Measurements from ENCODE around the gene CDC14B. TPM values are rescaled to one million over a fixed set of nuclear protein-coding genes. Genes with fewer than 3 reads are reported as not detected.

The CDC14B gene
- total RNA-seq, 1 experiment from 2014 or later = 57.1 TPM

GRCh38 chr9:96655198-96655851 lies 35.7 kb upstream of the CDC14B start, which contains the start of gene PRXL2C (continued):
- TF ChIP-seq NR1H2 (CRISPR knock-in tag; IDR thresholded peaks at IDR 0.05) (no peak), TEAD1 (CRISPR knock-in tag; IDR thresholded peaks at IDR 0.05) (no peak), IRF1 (CRISPR knock-in tag; IDR thresholded peaks at IDR 0.05) (no peak), FOXJ3 (CRISPR knock-in tag; IDR thresholded peaks at IDR 0.05; ENCODE audit: borderline replicate concordance) (no peak), FOXP1 (CRISPR knock-in tag; IDR thresholded peaks at IDR 0.05; ENCODE audit: borderline replicate concordance) (no peak), ZNF138 (CRISPR knock-in tag; conservative IDR thresholded peaks at IDR 0.05) (no peak), ZMAT4 (CRISPR knock-in tag; IDR thresholded peaks at IDR 0.05) (no peak), SOX15 (CRISPR knock-in tag; IDR thresholded peaks at IDR 0.05) (no peak), CDX4 (CRISPR knock-in tag; IDR thresholded peaks at IDR 0.05; ENCODE audit: borderline replicate concordance) (no peak), JAZF1 (CRISPR knock-in tag; IDR thresholded peaks at IDR 0.05) (no peak), AR (CRISPR knock-in tag; IDR thresholded peaks at IDR 0.05) (no peak), PRRX2 (CRISPR knock-in tag; IDR thresholded peaks at IDR 0.05) (no peak), MXD4 (CRISPR knock-in tag; IDR thresholded peaks at IDR 0.05; ENCODE audit: borderline replicate concordance) (no peak), ZNF425 (CRISPR knock-in tag; conservative IDR thresholded peaks at IDR 0.05) (no peak), FOXK1 (CRISPR knock-in tag; IDR thresholded peaks at IDR 0.05) (peak; percentile 55; the same call in 1 of the 2 replicates), NFE2L1 (CRISPR knock-in tag; IDR thresholded peaks at IDR 0.05) (no peak), RELA (CRISPR knock-in tag; IDR thresholded peaks at IDR 0.05; ENCODE audit: borderline replicate concordance) (no peak), MYBL2 (CRISPR knock-in tag; IDR thresholded peaks at IDR 0.05) (no peak), PREB (CRISPR knock-in tag; IDR thresholded peaks at IDR 0.05; ENCODE audit: borderline replicate concordance) (no peak), ZNF396 (CRISPR knock-in tag; IDR thresholded peaks at IDR 0.05; ENCODE audit: borderline replicate concordance) (no peak), CREB1 (CRISPR knock-in tag; IDR thresholded peaks at IDR 0.05) (no peak), ATF3 (CRISPR knock-in tag; conservative IDR thresholded peaks at IDR 0.05) (no peak), ATF2 (CRISPR knock-in tag; IDR thresholded peaks at IDR 0.05; ENCODE audit: borderline replicate concordance, low read depth) (no peak), JUN (CRISPR knock-in tag; IDR thresholded peaks at IDR 0.05) (no peak), ATF6 (CRISPR knock-in tag; IDR thresholded peaks at IDR 0.05) (no peak), KAT7 (CRISPR knock-in tag; IDR thresholded peaks at IDR 0.05; ENCODE audit: borderline replicate concordance) (no peak), ELF4 (CRISPR knock-in tag; IDR thresholded peaks at IDR 0.05; ENCODE audit: low read depth) (no peak)
